Measurements from ENCODE around the gene BLOC1S5. TPM values are rescaled to one million over a fixed set of nuclear protein-coding genes. Genes with fewer than 3 reads are reported as not detected.
A peak's percentile ranks its signal among the peaks of the same experiment; 100 is the strongest.

Gene BLOC1S5
- total and polyA plus RNA-seq, 2 of the 13 experiments (the other 11 are each of a cell fraction or from before 2014, with no cell fraction given) = 10.5 to 41.5 TPM

GRCh38 chr6:8108031-8108660 is 44.0 kb upstream of the BLOC1S5 start (continued):
- TF ChIP-seq THAP9 (CRISPR knock-in tag; IDR thresholded peaks at IDR 0.05; ENCODE audit: borderline replicate concordance) (no peak), ZMYM2 (CRISPR knock-in tag; IDR thresholded peaks at IDR 0.05) (no peak), ZNF704 (CRISPR knock-in tag; IDR thresholded peaks at IDR 0.05; ENCODE audit: borderline replicate concordance) (no peak), HMGXB4 (CRISPR knock-in tag; IDR thresholded peaks at IDR 0.05; ENCODE audit: borderline replicate concordance in 1 of 2, low read depth in 1 of 2) (no peak), ZNF580 (CRISPR knock-in tag; IDR thresholded peaks at IDR 0.05; ENCODE audit: borderline replicate concordance, low read depth) (peak; percentile 75; the same call in 1 of the 2 replicates), ZNF17 (CRISPR knock-in tag; IDR thresholded peaks at IDR 0.05) (no peak), RFX1 (IDR thresholded peaks at IDR 0.05) (no peak), ZNF180 (CRISPR knock-in tag; IDR thresholded peaks at IDR 0.05; ENCODE audit: borderline replicate concordance, low read depth) (no peak), PRDM15 (CRISPR knock-in tag; IDR thresholded peaks at IDR 0.05) (no peak), ZNF747 (CRISPR knock-in tag; IDR thresholded peaks at IDR 0.05; ENCODE audit: borderline replicate concordance) (no peak), PAXIP1 (CRISPR knock-in tag; conservative IDR thresholded peaks at IDR 0.05) (peak; percentile 65), ZNF749 (CRISPR knock-in tag; IDR thresholded peaks at IDR 0.05; ENCODE audit: borderline replicate concordance) (no peak), PTBP1 (IDR thresholded peaks at IDR 0.05; ENCODE audit: low read depth, low read length, poor library complexity, severe bottlenecking) (no peak), SAP130 (CRISPR knock-in tag; IDR thresholded peaks at IDR 0.05; ENCODE audit: low read depth) (peak; percentile 75)
